Loucy (cell line): ENCODE measurements around the gene ATP1A2.

ENCODE experiments used
- H2AFZ ChIP-seq: fragments of 200-600 bp; sonication (generic); 2 replicates; pipeline ENCODE4 v1.6.0; 2016; ENCODE audit warnings: antibody characterized with exemption, mild to moderate bottlenecking, low read length, moderate library complexity
- H3F3A ChIP-seq: fragments of 200-600 bp; 2 replicates; pipeline ENCODE4 v1.6.0; 2016; ENCODE audit warnings: antibody characterized with exemption, low read depth, mild to moderate bottlenecking
- H3K27me3 ChIP-seq: fragments of 200-600 bp; sonication (generic); 2 replicates; pipeline ENCODE4 v1.6.1; 2014; ENCODE audit warnings: low read length, mild to moderate bottlenecking; ENCODE audit not compliant: insufficient read depth, poor library complexity, severe bottlenecking
- H3K36me3 ChIP-seq: fragments of 200-600 bp; sonication (generic); 2 replicates; pipeline ENCODE4 v1.6.1; 2016; ENCODE audit warnings: low read length; ENCODE audit not compliant: insufficient read depth
- H3K4me1 ChIP-seq: fragments of 200-600 bp; sonication (generic); 2 replicates; pipeline ENCODE4 v1.5.1; 2014; ENCODE audit warnings: low read length, mild to moderate bottlenecking; ENCODE audit not compliant: insufficient read depth, poor library complexity, severe bottlenecking
- H3K4me2 ChIP-seq: fragments of 200-600 bp; sonication (generic); 2 replicates; pipeline ENCODE4 v1.6.0; 2014; ENCODE audit warnings: antibody characterized with exemption, low read length, low read depth, mild to moderate bottlenecking; ENCODE audit not compliant: poor library complexity, severe bottlenecking
- H3K4me3 ChIP-seq: fragments of 200-600 bp; sonication (generic); 2 replicates; pipeline ENCODE4 v1.5.1; 2014; ENCODE audit warnings: low read length, mild to moderate bottlenecking, mixed read lengths; ENCODE audit not compliant: poor library complexity, severe bottlenecking
- H3K79me2 ChIP-seq: fragments of 200-600 bp; sonication (generic); 2 replicates; pipeline ENCODE4 v1.6.1; 2014; ENCODE audit warnings: low read length; ENCODE audit not compliant: insufficient read depth
- H3K9ac ChIP-seq: fragments of 200-600 bp; sonication (generic); 2 replicates; pipeline ENCODE4 v1.6.0; 2014; ENCODE audit warnings: mild to moderate bottlenecking, low read depth, low read length, moderate library complexity; ENCODE audit not compliant: poor library complexity, severe bottlenecking
- H3K9me2 ChIP-seq: fragments of 200-600 bp; sonication (generic); replicated peaks from 2 replicates; pipeline ENCODE4 v1.6.1; 2016; ENCODE audit warnings: low read depth, low read length, mixed read lengths
- H3K9me3 ChIP-seq: fragments of 200-600 bp; sonication (generic); 2 replicates; pipeline ENCODE4 v1.6.1; 2014; ENCODE audit warnings: mild to moderate bottlenecking, antibody characterized with exemption, low read length, low read depth; ENCODE audit not compliant: insufficient read depth
- H4K20me1 ChIP-seq: fragments of 200-600 bp; sonication (generic); 2 replicates; pipeline ENCODE4 v1.6.0; 2014; ENCODE audit warnings: antibody characterized with exemption, low read length, mild to moderate bottlenecking; ENCODE audit not compliant: insufficient read depth, poor library complexity, severe bottlenecking
- CTCF ChIP-seq: fragments of 200-600 bp; sonication (generic); conservative IDR thresholded peaks from 2 replicates; pipeline ENCODE4 v1.5.1; 2014; ENCODE audit warnings: mild to moderate bottlenecking, antibody characterized with exemption, low read length
- EZH2phosphoT487 ChIP-seq: fragments of 200-600 bp; IDR thresholded peaks from 2 replicates; pipeline ENCODE4 v1.6.1; 2018; ENCODE audit warnings: antibody characterized with exemption, mild to moderate bottlenecking, moderate library complexity, borderline replicate concordance

ATP1A2 gene

GRCh38 chr1:160101717-160102522 lies 13.6 kb upstream of the ATP1A2 start:
- Histone ChIP-seq H4K20me1 (no peaks in the 10 kb centered on the region), H3K9ac (no peak overlapping the region), H3K9me3 (no peaks in the 10 kb centered on the region), H3K79me2 (peaks cover 13% of the 10 kb centered on the region; the same call in 1 of the 2 replicates), H3K4me3 (no peak overlapping the region), H3K27me3 (no peaks in the 10 kb centered on the region), H3K36me3 (no peaks in the 10 kb centered on the region), H3K4me1 (peaks cover 27% of the 10 kb centered on the region), H3K4me2 (no peak overlapping the region), H2AFZ (peak overlapping the region; percentile 69; the same call in 1 of the 2 replicates), H3K9me2 (no peaks in the 10 kb centered on the region), H3F3A (no peaks in the 10 kb centered on the region)
- TF ChIP-seq EZH2phosphoT487, result no peak
- no peak for TF ChIP-seq CTCF

- H3K36me3 ChIP-seq, result no peaks in the 10 kb centered on the region
- H3F3A ChIP-seq, result no peaks in the 10 kb centered on the region
- H4K20me1 ChIP-seq, result no peaks in the 10 kb centered on the region
- H3K4me3 ChIP-seq, result no peak overlapping the region
- H2AFZ ChIP-seq, result no peak overlapping the region
- no peaks in the 10 kb centered on the region for H3K79me2 ChIP-seq
- no peak for TF ChIP-seq CTCF
- no peak for TF ChIP-seq EZH2phosphoT487
- no peak overlapping the region for H3K9ac ChIP-seq
- no peaks in the 10 kb centered on the region for H3K27me3 ChIP-seq
- H3K4me1 ChIP-seq, result peaks cover 18% of the 10 kb centered on the region
- H3K9me2 ChIP-seq, result no peaks in the 10 kb centered on the region
- H3K9me3 ChIP-seq, result no peaks in the 10 kb centered on the region
- no peak overlapping the region for H3K4me2 ChIP-seq
Observed at GRCh38 chr1:160103658-160104408, 11.7 kb upstream of the ATP1A2 start.

- H3K79me2 ChIP-seq, result no peaks in the 10 kb centered on the region
- TF ChIP-seq CTCF (no peak), EZH2phosphoT487 (no peak)
- H3K9me3 ChIP-seq, result no peaks in the 10 kb centered on the region
- peaks cover 14% of the 10 kb centered on the region for H3K4me1 ChIP-seq
- no peak overlapping the region for H3K4me3 ChIP-seq
- H3F3A ChIP-seq, result no peaks in the 10 kb centered on the region
- H3K9ac ChIP-seq, result no peak overlapping the region
- no peaks in the 10 kb centered on the region for H4K20me1 ChIP-seq
- no peak overlapping the region for H3K4me2 ChIP-seq
- no peaks in the 10 kb centered on the region for H3K9me2 ChIP-seq
- H3K27me3 ChIP-seq, result no peaks in the 10 kb centered on the region
- no peaks in the 10 kb centered on the region for H3K36me3 ChIP-seq
- no peak overlapping the region for H2AFZ ChIP-seq
Observed at GRCh38 chr1:160104486-160104885, 11.1 kb upstream of the ATP1A2 start.
